ENCODE measurements around the gene FUBP1.

DNA sequence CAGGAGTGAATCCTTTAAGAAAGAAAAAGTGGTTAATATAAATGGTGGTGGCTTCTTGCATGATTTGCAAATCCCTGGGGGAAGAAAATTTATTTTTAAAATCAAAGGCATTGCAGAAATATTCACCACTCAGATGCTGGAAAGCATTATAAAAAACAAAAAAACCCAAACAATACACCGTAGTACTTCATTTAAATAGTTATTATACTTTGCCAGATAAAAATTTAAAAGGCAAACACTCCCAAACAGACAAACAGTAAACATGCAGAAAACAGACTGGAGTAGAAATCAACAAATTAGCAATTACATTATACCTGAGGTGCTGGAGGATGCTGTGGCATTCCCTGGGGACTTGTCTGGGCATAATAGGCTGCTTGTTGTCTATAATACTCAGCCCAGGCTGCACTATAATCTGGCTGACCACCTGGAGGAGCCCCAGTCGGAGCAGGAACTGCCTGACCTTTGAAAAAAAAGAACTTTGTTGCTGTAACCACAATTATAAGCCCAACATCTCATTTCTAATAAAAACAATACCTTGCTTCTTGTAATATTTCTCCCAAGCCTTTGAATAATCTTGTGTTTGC, 29.9 kb downstream of the FUBP1 start:
- TF ChIP-seq EZH2phosphoT487 (IDR thresholded peaks at IDR 0.05; ENCODE audit: low read length), result no peak
- TF ChIP-seq, protein P1, sequence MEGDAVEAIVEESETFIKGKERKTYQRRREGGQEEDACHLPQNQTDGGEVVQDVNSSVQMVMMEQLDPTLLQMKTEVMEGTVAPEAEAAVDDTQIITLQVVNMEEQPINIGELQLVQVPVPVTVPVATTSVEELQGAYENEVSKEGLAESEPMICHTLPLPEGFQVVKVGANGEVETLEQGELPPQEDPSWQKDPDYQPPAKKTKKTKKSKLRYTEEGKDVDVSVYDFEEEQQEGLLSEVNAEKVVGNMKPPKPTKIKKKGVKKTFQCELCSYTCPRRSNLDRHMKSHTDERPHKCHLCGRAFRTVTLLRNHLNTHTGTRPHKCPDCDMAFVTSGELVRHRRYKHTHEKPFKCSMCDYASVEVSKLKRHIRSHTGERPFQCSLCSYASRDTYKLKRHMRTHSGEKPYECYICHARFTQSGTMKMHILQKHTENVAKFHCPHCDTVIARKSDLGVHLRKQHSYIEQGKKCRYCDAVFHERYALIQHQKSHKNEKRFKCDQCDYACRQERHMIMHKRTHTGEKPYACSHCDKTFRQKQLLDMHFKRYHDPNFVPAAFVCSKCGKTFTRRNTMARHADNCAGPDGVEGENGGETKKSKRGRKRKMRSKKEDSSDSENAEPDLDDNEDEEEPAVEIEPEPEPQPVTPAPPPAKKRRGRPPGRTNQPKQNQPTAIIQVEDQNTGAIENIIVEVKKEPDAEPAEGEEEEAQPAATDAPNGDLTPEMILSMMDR (IDR thresholded peaks at IDR 0.05; ENCODE audit: low read length), result peak; percentile 23
